Vagina (tissue), 2 donors: ENCODE data around the gene NTM. TPM values are rescaled to one million over a fixed set of nuclear protein-coding genes. Genes with fewer than 3 reads are reported as not detected.
"Not testable (repeated sequence)": the region's sequence is repeated elsewhere in the genome, so short reads cannot be mapped to it uniquely, and the experiment has no call there.

ENCODE experiments used
- DNase-seq, 2 donors: peaks; one replicate each; pipeline ENCODE4 v3.0.0-alpha.2; 2017; ENCODE audit errors: extremely low spot score in 2 of 2
- H3K27ac ChIP-seq: fragments of 200-600 bp; sonication (generic); one replicate; pipeline ENCODE4 v1.5.1; 2019
- H3K27me3 ChIP-seq: fragments of 200-600 bp; sonication (generic); one replicate; pipeline ENCODE4 v1.5.1; 2019
- H3K36me3 ChIP-seq, 2 donors: fragments of 200-600 bp; sonication (generic); one replicate each; pipeline ENCODE4 v1.5.1; 2017 to 2019
- H3K4me1 ChIP-seq: fragments of 200-600 bp; sonication (generic); one replicate; pipeline ENCODE4 v1.5.1; 2019
- H3K4me3 ChIP-seq, 2 donors: fragments of 200-600 bp; sonication (generic); 1 replicate in 1 of 2; 2 replicates in 1 of 2; pipeline ENCODE4 v1.5.1; 2016 to 2019
- H3K9me3 ChIP-seq: fragments of 200-600 bp; sonication (generic); one replicate; pipeline ENCODE4 v1.5.1; 2019
- CTCF ChIP-seq, 3 experiments: fragments of 450-650 bp in 2 of 3; fragments of 200-600 bp in 1 of 3; sonication (generic) in 1 of 3; IDR thresholded peaks; one replicate each; pipeline ENCODE4 v1.5.1; 2017 to 2019; ENCODE audit warnings: antibody characterized with exemption in 3 of 3, mild to moderate bottlenecking in 2 of 3, moderate library complexity in 2 of 3
- POLR2A ChIP-seq, 2 donors: fragments of 450-650 bp; IDR thresholded peaks; one replicate each; pipeline ENCODE4 v1.6.1; 2017; ENCODE audit warnings: antibody characterized with exemption in 2 of 2, mild to moderate bottlenecking in 2 of 2, moderate library complexity in 2 of 2
- POLR2AphosphoS5 ChIP-seq, 2 donors: sonication (generic); formaldehyde crosslinking; IDR thresholded peaks; one replicate each; pipeline ENCODE4 v1.9.0; 2017; ENCODE audit warnings: antibody characterized with exemption in 2 of 2, mild to moderate bottlenecking in 2 of 2, low read depth in 1 of 2; ENCODE audit not compliant: insufficient read depth in 1 of 2
- intact Hi-C: fragments of 100-400 bp; cut with DNase I; formaldehyde crosslinking; loops from one replicate; pipeline ENCODE4 v1.15.1; 2023
- total RNA-seq: library from RNA; depleted of rRNA; stranded (reverse); fragments of >200 nt; gene quantifications from one replicate; pipeline ENCODE4 v1.2.3, GENCODE V29; 2016

Gene NTM
- total RNA-seq, 1 donor from 2014 or later: 4.2 TPM

GRCh38 chr11:132312701-132313111 is 942.3 kb downstream of the NTM start:
- TF ChIP-seq POLR2AphosphoS5 (IDR thresholded peaks at IDR 0.05; ENCODE audit: insufficient read depth in 1 of 2, low read depth in 1 of 2) (no peak), POLR2A (IDR thresholded peaks at IDR 0.05) (no peak)
- Histone ChIP-seq H3K9me3 (no peaks in the 10 kb centered on the region), H3K4me3 (no peak overlapping the region), H3K36me3 (no peaks in the 10 kb centered on the region), H3K27ac (no peak overlapping the region), H3K27me3 (no peaks in the 10 kb centered on the region), H3K4me1 (no peaks in the 10 kb centered on the region)
- intact Hi-C loops: no loop called here
- DNase-seq: no peak

GRCh38 chr11:132314911-132315455 is 944.6 kb downstream of the NTM start:
- TF ChIP-seq CTCF (IDR thresholded peaks at IDR 0.05) (no peak), POLR2A (IDR thresholded peaks at IDR 0.05) (no peak), POLR2AphosphoS5 (IDR thresholded peaks at IDR 0.05; ENCODE audit: insufficient read depth in 1 of 2, low read depth in 1 of 2) (no peak)
- no peak overlapping the region for H3K27ac ChIP-seq
- no peak for DNase-seq
- H3K4me3 ChIP-seq: no peak overlapping the region
- H3K9me3 ChIP-seq: no peaks in the 10 kb centered on the region
- intact Hi-C loops: no loop called here
- no peaks in the 10 kb centered on the region for H3K27me3 ChIP-seq
- no peaks in the 10 kb centered on the region for H3K36me3 ChIP-seq
- no peaks in the 10 kb centered on the region for H3K4me1 ChIP-seq

- TF ChIP-seq CTCF (IDR thresholded peaks at IDR 0.05) (no peak), POLR2AphosphoS5 (IDR thresholded peaks at IDR 0.05; ENCODE audit: insufficient read depth in 1 of 2, low read depth in 1 of 2) (no peak), POLR2A (IDR thresholded peaks at IDR 0.05) (no peak)
- intact Hi-C loops: no loop called here
These were observed 945.3 kb downstream of the NTM start for GRCh38 chr11:132315696-132316095.

GRCh38 chr11:132318421-132319157 is 948.2 kb downstream of the NTM start:
- Histone ChIP-seq H3K27ac (no peak overlapping the region), H3K36me3 (no peaks in the 10 kb centered on the region), H3K4me1 (no peaks in the 10 kb centered on the region), H3K27me3 (no peaks in the 10 kb centered on the region), H3K4me3 (no peak overlapping the region), H3K9me3 (no peaks in the 10 kb centered on the region)
- TF ChIP-seq CTCF (IDR thresholded peaks at IDR 0.05) (no peak), POLR2AphosphoS5 (IDR thresholded peaks at IDR 0.05; ENCODE audit: insufficient read depth in 1 of 2, low read depth in 1 of 2) (no peak), POLR2A (IDR thresholded peaks at IDR 0.05) (no peak)
- intact Hi-C loops: no loop called here
- no peak for DNase-seq

More at GRCh38 chr11:132315696-132316095, 945.3 kb downstream of the NTM start:
- DNase-seq: no peak
- Histone ChIP-seq H3K9me3 (no peaks in the 10 kb centered on the region), H3K27me3 (no peaks in the 10 kb centered on the region), H3K4me1 (no peaks in the 10 kb centered on the region), H3K36me3 (no peaks in the 10 kb centered on the region), H3K27ac (no peak overlapping the region), H3K4me3 (no peak overlapping the region)

- intact Hi-C loops, H3K4me3 ChIP-seq, H3K27ac ChIP-seq, H3K27me3 ChIP-seq, H3K4me1 ChIP-seq, DNase-seq, H3K36me3 ChIP-seq, H3K9me3 ChIP-seq: not testable (repeated sequence)
These were observed 949.0 kb downstream of the NTM start for GRCh38 chr11:132319419-132319818.

GRCh38 chr11:132330515-132330914 is 960.1 kb downstream of the NTM start:
- intact Hi-C loops: no loop called here
- Histone ChIP-seq H3K9me3 (no peaks in the 10 kb centered on the region), H3K27ac (no peak overlapping the region), H3K4me3 (no peak overlapping the region), H3K27me3 (no peaks in the 10 kb centered on the region), H3K36me3 (no peaks in the 10 kb centered on the region), H3K4me1 (no peaks in the 10 kb centered on the region)
- TF ChIP-seq CTCF (IDR thresholded peaks at IDR 0.05) (no peak), POLR2A (IDR thresholded peaks at IDR 0.05) (no peak), POLR2AphosphoS5 (IDR thresholded peaks at IDR 0.05; ENCODE audit: insufficient read depth in 1 of 2, low read depth in 1 of 2) (no peak)
- DNase-seq: no peak
